ENCODE results near the gene COMMD10. TPM values are rescaled to one million over a fixed set of nuclear protein-coding genes. Genes with fewer than 3 reads are reported as not detected.

The COMMD10 gene
- total and polyA plus RNA-seq, 2 of the 4 experiments (the other 2 are of a cell fraction) = 12.8 to 20.4 TPM

DNA sequence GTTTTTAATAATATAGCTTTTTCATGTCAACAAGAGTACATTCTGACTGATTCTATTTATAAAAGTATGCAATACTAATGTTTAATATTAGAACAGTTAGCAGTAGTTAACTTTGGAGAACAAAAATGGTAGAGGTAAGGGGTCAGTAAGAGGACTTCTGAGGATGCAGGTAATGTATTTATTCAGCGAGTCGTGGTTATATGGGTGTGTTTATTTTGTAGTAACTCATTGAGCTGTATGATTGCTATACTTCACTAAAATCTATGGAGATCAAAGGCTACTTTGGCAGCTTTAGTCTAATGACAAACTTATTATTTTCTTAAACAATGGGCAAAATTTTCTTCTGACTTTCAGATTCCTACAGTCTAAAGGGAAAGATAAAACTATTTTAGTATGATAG lies 146.5 kb downstream of the COMMD10 start:
- WGBS, 2 experiments (ENCODE audit: extremely low coverage in 2 of 2, insufficient read length in 1 of 2) = no CpG with 5 or more reads among the region's 2 CpGs
- no peaks in the 10 kb centered on the region for H3K36me3 ChIP-seq (ENCODE audit: control insufficient read depth, insufficient read depth, low read length)

More for the DNA sequence above, 146.5 kb downstream of the COMMD10 start:
- H3K9me1 ChIP-seq (ENCODE audit: insufficient read depth, low read length) = no peaks in the 10 kb centered on the region
- H3K4me1 ChIP-seq (ENCODE audit: control insufficient read depth, insufficient read depth, low read length) = no peaks in the 10 kb centered on the region
- H3K9me3 ChIP-seq (ENCODE audit: control insufficient read depth, insufficient read depth, low read length) = no peaks in the 10 kb centered on the region
- no peak overlapping the region for H2BK15ac ChIP-seq (ENCODE audit: low read depth, low read length)
- H3K27ac ChIP-seq (ENCODE audit: insufficient read depth, low read length) = no peak overlapping the region
- POLR2A ChIA-PET (ENCODE audit: unreplicated experiment) = no interaction called here
- H2BK120ac ChIP-seq (ENCODE audit: low read depth, low read length) = no peak overlapping the region
- H2BK5ac ChIP-seq (ENCODE audit: low read depth, low read length, poor library complexity, severe bottlenecking) = no peak overlapping the region
- DNase-seq (no peak), ATAC-seq (ENCODE audit: low read depth) (no peak)
- peaks cover 0 to 3% of the 10 kb centered on the region in 2 experiments; a peak in 1 of 4 replicates for H3K79me1 ChIP-seq (ENCODE audit: low read depth in 1 of 2, low read length in 2 of 2)
- in situ Hi-C loops (cut with MboI; ENCODE audit: low sequenced_read_pairs) = no loop called here
- no peak overlapping the region for H3K18ac ChIP-seq (ENCODE audit: low read depth, low read length)
- no peak overlapping the region for H3K4ac ChIP-seq (ENCODE audit: low read depth, low read length)
- no peak overlapping the region for H3K4me3 ChIP-seq (ENCODE audit: insufficient read depth, low read depth, low read length)
- no peak overlapping the region for H2BK20ac ChIP-seq (ENCODE audit: low read depth, low read length)
- BruUV-seq (replicated peaks) = no TSS peak
- H2AK5ac ChIP-seq (ENCODE audit: low read depth, low read length) = no peak overlapping the region
- H3K9ac ChIP-seq (ENCODE audit: low read depth, low read length) = no peak overlapping the region
- no peak overlapping the region for H2AK9ac ChIP-seq (replicated peaks; ENCODE audit: low read depth, low read length, poor library complexity)
- no peaks in the 10 kb centered on the region for H3K27me3 ChIP-seq (ENCODE audit: control insufficient read depth, insufficient read depth, low read length)
- no peak overlapping the region for H3K56ac ChIP-seq (ENCODE audit: extremely low read depth, insufficient read depth, low read length)
- no peak for TF ChIP-seq POLR2A (IDR thresholded peaks at IDR 0.05; ENCODE audit: low read depth, low read length)
- TF ChIP-seq CTCF (conservative IDR thresholded peaks at IDR 0.05; ENCODE audit: low read depth, low read length) = no peak
- TF ChIP-seq MAFK (IDR thresholded peaks at IDR 0.05; ENCODE audit: low read depth, low read length) = no peak
- TF ChIP-seq, protein P1, sequence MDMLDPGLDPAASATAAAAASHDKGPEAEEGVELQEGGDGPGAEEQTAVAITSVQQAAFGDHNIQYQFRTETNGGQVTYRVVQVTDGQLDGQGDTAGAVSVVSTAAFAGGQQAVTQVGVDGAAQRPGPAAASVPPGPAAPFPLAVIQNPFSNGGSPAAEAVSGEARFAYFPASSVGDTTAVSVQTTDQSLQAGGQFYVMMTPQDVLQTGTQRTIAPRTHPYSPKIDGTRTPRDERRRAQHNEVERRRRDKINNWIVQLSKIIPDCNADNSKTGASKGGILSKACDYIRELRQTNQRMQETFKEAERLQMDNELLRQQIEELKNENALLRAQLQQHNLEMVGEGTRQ (IDR thresholded peaks at IDR 0.05; ENCODE audit: low read depth, low read length) = no peak
- TF ChIP-seq MXI1 (IDR thresholded peaks at IDR 0.05; ENCODE audit: borderline replicate concordance, low read depth, low read length) = no peak
- TF ChIP-seq RAD21 (IDR thresholded peaks at IDR 0.05; ENCODE audit: low read length) = no peak
- TF ChIP-seq ELK1 (IDR thresholded peaks at IDR 0.05; ENCODE audit: borderline replicate concordance, low read depth, low read length) = no peak
- no peak for TF ChIP-seq SMC3 (IDR thresholded peaks at IDR 0.05; ENCODE audit: low read depth, low read length)
- no peak for TF ChIP-seq CEBPB (IDR thresholded peaks at IDR 0.05; ENCODE audit: low read depth, low read length)
- no peak overlapping the region for H3K23ac ChIP-seq (ENCODE audit: low read depth, low read length)
- H4K20me1 ChIP-seq (ENCODE audit: insufficient read depth, low read length) = no peaks in the 10 kb centered on the region
- intact Hi-C loops (cut with micrococcal nuclease) = no loop called here
- dilution Hi-C loops (cut with HindIII; ENCODE audit: low sequenced_read_pairs, unreplicated experiment) = no loop called here
- H2AFZ ChIP-seq (replicated peaks; ENCODE audit: low read length, poor library complexity) = no peak overlapping the region
- H4K8ac ChIP-seq (ENCODE audit: low read depth in 2 of 2, low read length in 2 of 2) = no peak overlapping the region
- H3K4me2 ChIP-seq (ENCODE audit: low read depth, low read length) = no peak overlapping the region
- no peak overlapping the region for H4K5ac ChIP-seq (ENCODE audit: low read depth, low read length)
- no peak overlapping the region for H3K14ac ChIP-seq (replicated peaks; ENCODE audit: low read depth, low read length)
- CTCF ChIA-PET = interaction anchor here (1.6 kb wide), 1 partner anchor 10 kb away, joined by 6 read pairs; no protein-coding TSS in a partner anchor
- no peak overlapping the region for H4K91ac ChIP-seq (ENCODE audit: insufficient read depth, low read depth, low read length)

All from IMR-90 (cell line).